ENCODE results near the gene DISC1.

Gene DISC1

GRCh38 chr1:232057896-232058274 lies 431.3 kb downstream of the DISC1 start:
- H3K27me3 Mint-ChIP-seq, result peaks cover 9% of the 10 kb centered on the region
- H3K4me1 Mint-ChIP-seq, result no peaks in the 10 kb centered on the region
- no peaks in the 10 kb centered on the region for H3K36me3 Mint-ChIP-seq

GRCh38 chr1:232059726-232060374 lies 433.3 kb downstream of the DISC1 start:
- peaks cover 9% of the 10 kb centered on the region for H3K27me3 Mint-ChIP-seq
- H3K4me3 Mint-ChIP-seq, result no peak overlapping the region
- ATAC-seq, result no peak
- no peaks in the 10 kb centered on the region for H3K9me3 Mint-ChIP-seq
- H3K4me1 Mint-ChIP-seq, result no peaks in the 10 kb centered on the region
- H3K36me3 Mint-ChIP-seq, result no peaks in the 10 kb centered on the region
- no peak overlapping the region for H3K27ac Mint-ChIP-seq

More at GRCh38 chr1:232057896-232058274, 431.3 kb downstream of the DISC1 start:
- no peak overlapping the region for H3K4me3 Mint-ChIP-seq
- no peak for ATAC-seq
- no peaks in the 10 kb centered on the region for H3K9me3 Mint-ChIP-seq
- H3K27ac Mint-ChIP-seq, result no peak overlapping the region

- Mint-ChIP-seq H3K27me3 (no peaks in the 10 kb centered on the region), H3K27ac (no peak overlapping the region), H3K4me1 (no peaks in the 10 kb centered on the region), H3K36me3 (no peaks in the 10 kb centered on the region), H3K4me3 (no peak overlapping the region), H3K9me3 (no peaks in the 10 kb centered on the region)
- no peak for ATAC-seq
Observed at GRCh38 chr1:232062967-232063366, 436.4 kb downstream of the DISC1 start.

- H3K27ac Mint-ChIP-seq, result no peak overlapping the region
- H3K9me3 Mint-ChIP-seq, result no peaks in the 10 kb centered on the region
- no peak for ATAC-seq
- H3K4me3 Mint-ChIP-seq, result no peak overlapping the region
- no peaks in the 10 kb centered on the region for H3K36me3 Mint-ChIP-seq
- no peaks in the 10 kb centered on the region for H3K27me3 Mint-ChIP-seq
- no peaks in the 10 kb centered on the region for H3K4me1 Mint-ChIP-seq
Observed at GRCh38 chr1:232066521-232066920, 439.9 kb downstream of the DISC1 start.

GRCh38 chr1:232074265-232074664 lies 447.7 kb downstream of the DISC1 start:
- H3K4me1 Mint-ChIP-seq, result no peaks in the 10 kb centered on the region
- H3K9me3 Mint-ChIP-seq, result no peaks in the 10 kb centered on the region
- H3K36me3 Mint-ChIP-seq, result no peaks in the 10 kb centered on the region
- H3K27me3 Mint-ChIP-seq, result peaks cover 41% of the 10 kb centered on the region
- ATAC-seq, result no peak
- H3K27ac Mint-ChIP-seq, result no peak overlapping the region
- no peak overlapping the region for H3K4me3 Mint-ChIP-seq

- Mint-ChIP-seq H3K4me1 (no peaks in the 10 kb centered on the region), H3K27me3 (peaks cover 38% of the 10 kb centered on the region), H3K36me3 (no peaks in the 10 kb centered on the region), H3K4me3 (no peak overlapping the region), H3K27ac (no peak overlapping the region), H3K9me3 (peaks cover 9% of the 10 kb centered on the region)
- no peak for ATAC-seq
Observed at GRCh38 chr1:232077809-232078208, 451.2 kb downstream of the DISC1 start.

- H3K27me3 Mint-ChIP-seq, result no peaks in the 10 kb centered on the region
- H3K9me3 Mint-ChIP-seq, result peaks cover 6% of the 10 kb centered on the region
- H3K4me3 Mint-ChIP-seq, result no peak overlapping the region
- no peaks in the 10 kb centered on the region for H3K4me1 Mint-ChIP-seq
- ATAC-seq, result no peak
- no peak overlapping the region for H3K27ac Mint-ChIP-seq
- no peaks in the 10 kb centered on the region for H3K36me3 Mint-ChIP-seq
Observed at GRCh38 chr1:232084584-232085223, 458.1 kb downstream of the DISC1 start.

GRCh38 chr1:232090816-232091215 lies 464.2 kb downstream of the DISC1 start:
- no peaks in the 10 kb centered on the region for H3K36me3 Mint-ChIP-seq
- ATAC-seq, result no peak
- H3K27me3 Mint-ChIP-seq, result no peaks in the 10 kb centered on the region
- H3K9me3 Mint-ChIP-seq, result no peaks in the 10 kb centered on the region
- no peaks in the 10 kb centered on the region for H3K4me1 Mint-ChIP-seq
- no peak overlapping the region for H3K27ac Mint-ChIP-seq
- H3K4me3 Mint-ChIP-seq, result no peak overlapping the region
